Stimulated activated CD4-positive, alpha-beta T cell treated with anti-CD3 and anti-CD28 coated beads, Interleukin-12 subunit alpha, Interleukin-12 subunit beta, amount 100 ng/mL, for 24 hours (primary cell): ENCODE data around the gene PCGF2.

Source experiments
- DNase-seq, 2 experiments: peaks; one replicate each; pipeline ENCODE4 v3.0.0-alpha.2; 2020; ENCODE audit warnings: low read depth in 2 of 2

The PCGF2 gene

DNA sequence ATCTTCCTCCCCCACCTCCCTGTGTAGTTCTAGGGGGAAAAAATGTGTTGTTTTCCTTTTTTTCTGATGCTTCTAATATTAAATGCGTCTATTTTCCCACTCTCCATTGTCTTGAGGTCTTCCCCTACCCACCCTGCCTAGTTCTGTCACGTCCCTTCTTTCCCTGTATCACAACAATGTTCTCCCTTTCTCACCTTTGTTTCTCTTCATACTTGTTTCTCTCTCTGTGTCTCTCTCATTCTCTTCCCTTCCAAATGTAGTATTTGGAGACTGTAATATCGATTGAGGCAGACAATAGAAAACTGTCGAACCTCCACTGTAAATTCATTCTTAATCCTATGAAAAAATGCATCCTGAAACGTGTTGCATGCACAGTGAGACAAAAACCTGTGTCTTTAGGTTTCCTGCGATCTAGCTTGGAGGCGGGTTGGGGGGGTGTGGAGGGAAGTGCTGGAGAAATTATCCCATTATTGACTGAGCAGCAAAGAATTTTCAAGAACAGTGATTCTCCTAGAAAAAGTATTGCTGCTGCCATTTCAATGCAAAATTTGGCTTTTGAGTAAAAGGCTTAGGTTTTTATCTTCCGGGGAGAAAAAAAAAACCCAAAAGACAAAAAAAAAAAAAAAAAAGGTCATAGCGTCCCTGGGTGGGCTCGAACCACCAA, 3.1 kb upstream of the PCGF2 start:
- no peak for DNase-seq

DNA sequence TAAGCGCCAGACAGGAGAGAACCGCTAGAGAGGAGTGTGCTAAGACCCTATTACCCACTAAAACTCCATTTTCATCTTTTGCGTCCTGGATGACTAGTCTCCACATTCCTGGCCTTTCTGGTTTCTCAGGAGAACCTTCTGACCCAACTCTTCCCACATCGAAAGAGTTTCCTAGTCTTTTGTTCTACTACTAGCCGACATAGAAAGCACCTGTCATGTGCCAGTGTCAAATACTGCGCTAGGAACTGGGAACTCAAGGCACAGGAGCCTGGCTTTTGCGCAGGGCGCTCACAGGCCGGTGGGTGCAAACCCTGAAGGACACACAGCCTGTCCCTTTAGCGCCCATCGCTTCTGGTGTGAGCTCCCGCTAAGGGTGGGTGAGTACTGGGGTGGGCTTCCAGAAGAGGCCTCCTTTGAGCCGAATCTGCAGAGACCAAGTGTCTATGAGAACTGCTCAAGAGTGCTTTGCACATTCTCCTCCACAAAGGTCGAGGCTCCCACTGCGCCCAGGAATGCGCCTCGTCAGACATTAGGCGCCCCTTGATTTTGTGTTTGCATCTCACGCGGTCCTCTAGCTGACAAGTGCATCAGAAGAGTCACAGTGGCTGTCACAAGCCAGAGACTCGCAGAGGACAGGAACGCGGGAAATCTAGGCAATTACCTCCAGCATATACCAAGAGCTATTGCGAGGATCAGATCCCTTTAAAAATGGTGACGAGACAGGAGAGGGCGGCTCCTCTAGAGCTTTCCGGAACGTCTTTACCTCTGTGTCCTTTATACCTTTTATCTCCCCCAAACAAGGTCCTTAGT, 2.4 kb upstream of the PCGF2 start:
- DNase-seq: no peak

DNA sequence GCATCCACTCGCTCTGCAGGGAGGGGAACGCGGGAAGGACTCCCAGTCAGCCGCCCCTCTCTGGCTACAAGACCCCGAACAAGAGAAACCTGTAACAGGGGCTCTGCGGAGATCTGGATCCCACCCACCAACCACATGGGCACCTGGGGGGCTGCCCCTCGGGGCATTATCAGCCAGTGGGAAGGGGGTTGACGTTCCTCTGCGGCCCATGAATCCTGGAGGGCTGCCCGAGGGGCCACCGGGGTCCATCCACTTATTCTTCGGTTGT, 1.8 kb upstream of the PCGF2 start:
- DNase-seq: no peak

DNA sequence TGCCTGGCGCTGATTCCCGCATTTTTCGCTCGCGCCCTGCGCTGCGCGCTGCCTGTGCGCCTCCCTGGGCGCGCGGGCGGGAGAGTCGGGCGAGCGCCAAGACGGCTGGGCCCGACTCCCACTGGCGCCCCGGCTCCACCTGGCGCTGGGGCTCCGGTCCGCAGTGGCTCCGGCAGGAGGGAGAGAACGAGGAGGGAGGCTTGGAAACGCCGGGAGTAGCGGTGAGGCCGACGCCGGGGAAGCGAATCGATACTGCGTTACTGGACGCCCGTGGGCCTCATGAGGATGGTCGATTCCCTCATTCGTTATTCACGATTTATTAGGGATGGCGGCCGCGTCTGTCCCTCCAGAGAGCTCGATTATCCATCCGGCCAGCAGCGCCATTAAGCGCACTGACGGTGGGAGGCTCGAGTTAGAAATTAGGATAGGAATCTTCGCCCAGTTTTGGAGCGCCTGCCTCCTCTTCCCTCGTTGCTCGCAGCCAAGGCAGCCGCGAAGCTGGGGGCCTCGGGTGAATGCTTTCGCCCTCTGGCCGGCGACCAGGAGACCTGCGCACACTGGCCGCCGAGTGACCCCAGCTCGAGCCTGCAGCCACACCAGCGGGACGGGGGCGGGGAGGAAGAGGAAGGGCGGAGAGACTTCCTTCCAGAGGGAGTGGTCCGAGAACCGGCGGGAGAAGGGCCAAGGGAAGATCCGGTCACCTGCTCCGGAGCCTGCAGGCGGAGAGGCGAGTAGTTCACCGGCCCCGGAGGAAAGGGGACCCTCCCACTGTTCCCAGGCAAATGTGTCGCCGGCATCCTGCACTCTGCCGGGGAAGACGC, 1.3 kb upstream of the PCGF2 start:
- DNase-seq: no peak

DNA sequence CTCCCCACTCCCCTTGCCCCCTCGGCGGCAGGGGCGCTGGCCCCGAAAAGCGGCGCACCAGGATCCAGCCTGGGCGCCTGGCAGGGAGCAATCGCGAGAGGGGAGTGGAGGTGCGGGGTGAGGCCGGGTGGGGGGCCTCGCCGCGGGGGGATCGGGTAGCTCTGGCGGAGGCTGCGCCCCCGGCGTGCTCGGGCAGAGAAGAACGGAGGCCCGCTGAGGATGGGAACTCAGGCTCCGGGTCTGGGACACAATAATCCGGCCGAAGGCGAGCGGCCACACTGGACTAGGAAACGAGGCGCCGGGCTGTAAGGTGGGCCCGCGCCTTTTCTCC, 721 bp upstream of the PCGF2 start:
- no peak for DNase-seq

DNA sequence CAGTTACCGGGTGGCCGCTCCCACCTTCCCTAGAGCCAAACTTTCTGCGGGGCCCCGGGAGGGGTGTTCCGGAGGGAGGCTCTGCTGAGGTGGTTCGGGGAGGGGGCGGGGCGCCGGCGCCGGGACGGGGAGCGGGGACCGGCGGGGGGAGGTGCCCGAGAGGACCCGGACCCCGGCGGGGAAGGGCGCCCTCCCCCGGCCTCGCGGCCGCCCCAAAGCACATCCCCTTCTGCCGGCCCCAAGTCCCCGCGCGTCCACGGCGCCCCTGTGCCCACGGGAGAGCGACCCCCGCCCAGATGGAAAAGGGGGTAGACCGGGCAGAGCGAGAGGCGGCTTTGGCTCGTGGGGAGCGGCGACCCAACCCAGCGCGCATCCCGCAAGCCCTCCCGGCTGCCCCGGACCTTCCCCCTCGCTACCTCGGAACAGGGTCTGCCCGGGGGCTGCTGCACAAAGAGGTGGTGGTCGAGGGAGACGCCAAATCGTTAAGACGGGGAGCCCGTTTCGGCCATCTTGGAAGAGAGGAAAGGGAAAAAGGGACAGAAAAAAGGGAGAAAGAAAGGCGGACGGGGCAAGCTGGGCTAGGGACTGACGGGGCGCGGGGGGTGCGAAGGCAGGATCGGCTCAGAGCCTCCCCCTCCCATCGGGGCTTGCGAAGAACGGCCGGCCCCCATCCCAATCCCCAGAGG, 530 bp downstream of the PCGF2 start:
- no peak for DNase-seq

DNA sequence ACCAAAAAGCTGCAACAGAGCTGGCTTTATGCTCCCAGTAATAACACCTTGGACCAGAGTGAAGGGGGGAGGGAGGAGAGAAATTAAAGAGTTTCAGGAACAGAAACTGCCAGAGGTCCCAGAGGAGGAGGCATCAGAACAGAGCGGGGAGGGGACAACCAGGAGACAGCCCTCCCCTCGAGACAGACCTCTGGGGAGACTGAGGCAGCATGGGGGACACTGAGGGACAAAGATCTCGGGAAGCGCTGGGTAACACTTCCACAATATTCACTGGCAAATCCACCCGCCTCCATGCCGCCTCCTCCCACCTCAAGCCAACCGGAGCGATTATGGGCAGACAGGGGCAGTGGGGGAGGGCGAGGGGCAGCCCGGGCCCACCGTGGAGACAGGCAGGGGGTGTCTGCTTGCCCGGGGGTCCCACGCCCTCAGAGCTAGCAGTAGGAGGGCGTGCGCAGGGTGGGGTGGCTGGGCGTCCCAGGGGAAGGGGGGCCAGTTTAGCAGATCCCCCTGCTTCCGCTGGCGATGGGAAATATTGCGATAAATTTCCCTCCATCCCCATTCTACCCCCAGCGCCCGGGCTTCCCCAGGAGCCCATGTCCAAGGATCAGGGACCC, 1.2 kb downstream of the PCGF2 start:
- DNase-seq: no peak

DNA sequence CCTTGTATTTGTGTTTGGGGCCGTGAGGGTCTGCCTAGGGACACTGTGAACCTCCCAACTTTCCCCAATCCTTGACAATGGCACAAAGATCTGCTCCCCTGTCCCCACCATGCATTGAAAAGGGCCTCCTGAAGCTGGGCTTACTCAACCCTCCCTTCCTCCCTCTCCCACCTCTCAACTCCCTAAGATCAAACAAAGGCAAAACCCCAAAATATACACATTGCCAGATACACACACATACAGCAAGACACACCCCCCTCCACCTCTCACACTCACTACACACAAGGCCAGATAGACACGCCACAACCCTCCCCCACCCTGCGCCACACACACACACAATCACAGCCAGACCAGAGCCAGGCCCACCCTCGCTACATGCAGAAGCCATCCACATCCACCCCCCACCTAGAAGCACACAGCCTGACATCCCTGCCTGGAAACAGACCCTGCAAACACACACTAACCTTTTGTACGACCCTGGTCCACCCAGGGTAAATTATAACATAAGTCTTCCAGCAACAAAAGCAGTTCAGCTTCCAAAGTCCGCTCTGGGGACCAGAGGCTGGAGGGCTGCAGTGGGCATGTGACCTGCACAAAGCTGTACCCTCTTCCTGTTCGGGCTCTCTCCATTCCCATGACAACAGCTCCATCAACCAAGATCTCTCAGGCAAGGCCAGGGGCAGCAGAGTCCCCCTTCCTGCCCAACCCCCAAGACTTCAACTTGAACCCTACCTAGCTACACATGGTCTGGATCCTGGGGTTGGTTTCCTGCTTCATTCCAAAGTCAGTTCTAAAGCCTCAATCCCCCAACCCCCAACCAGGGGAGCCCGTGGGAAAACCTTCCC, 1.9 kb downstream of the PCGF2 start:
- no peak for DNase-seq

DNA sequence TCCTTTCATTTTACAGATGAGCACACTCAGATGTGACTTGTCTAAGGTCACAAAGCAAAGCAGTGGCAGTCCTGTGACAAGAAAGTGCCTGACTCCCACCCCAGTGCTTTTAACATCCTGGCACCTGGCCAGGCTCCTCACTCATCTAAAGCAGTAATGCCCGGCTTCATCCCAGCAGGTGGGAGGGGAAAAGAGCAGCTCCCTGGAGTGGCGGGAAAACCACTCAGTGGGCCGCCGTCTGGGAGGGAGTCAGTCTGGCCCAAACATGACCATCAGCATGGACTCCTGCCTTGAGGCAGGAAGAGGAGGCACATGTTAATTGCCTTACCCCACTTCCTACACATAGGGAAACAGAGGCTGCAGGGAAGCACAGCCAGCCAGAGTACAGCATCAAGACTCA, 2.6 kb downstream of the PCGF2 start:
- no peak for DNase-seq

DNA sequence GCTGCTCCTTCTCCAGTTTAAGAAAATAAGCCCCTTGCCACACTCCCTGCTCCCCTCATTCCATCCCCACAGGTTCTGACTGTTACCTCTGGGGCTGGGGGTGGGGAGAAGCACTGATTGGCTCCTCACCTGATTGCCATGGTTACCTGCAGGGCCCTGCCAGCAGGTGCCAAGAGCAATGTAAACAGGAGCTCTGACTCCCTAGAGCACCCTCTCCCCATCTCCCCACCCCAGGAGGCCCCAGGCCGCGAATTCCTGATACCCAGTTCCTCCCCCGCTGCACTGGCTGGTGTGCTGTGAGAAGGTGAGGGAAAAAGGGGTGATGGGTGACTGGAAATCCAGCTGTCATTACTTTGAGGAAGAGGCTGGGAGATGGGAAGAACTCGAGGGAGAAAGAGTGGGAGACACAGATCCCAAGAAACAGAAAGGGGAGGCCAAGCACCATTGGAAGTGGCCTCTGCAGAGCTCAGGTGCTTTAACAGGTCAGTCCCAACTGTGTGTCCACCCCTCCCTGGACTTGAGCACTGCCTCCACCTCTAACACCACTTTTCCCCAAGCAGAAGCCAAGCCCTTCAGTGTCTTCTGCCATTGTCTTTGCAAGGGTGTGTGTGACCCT, 4.5 kb downstream of the PCGF2 start:
- no peak for DNase-seq

DNA sequence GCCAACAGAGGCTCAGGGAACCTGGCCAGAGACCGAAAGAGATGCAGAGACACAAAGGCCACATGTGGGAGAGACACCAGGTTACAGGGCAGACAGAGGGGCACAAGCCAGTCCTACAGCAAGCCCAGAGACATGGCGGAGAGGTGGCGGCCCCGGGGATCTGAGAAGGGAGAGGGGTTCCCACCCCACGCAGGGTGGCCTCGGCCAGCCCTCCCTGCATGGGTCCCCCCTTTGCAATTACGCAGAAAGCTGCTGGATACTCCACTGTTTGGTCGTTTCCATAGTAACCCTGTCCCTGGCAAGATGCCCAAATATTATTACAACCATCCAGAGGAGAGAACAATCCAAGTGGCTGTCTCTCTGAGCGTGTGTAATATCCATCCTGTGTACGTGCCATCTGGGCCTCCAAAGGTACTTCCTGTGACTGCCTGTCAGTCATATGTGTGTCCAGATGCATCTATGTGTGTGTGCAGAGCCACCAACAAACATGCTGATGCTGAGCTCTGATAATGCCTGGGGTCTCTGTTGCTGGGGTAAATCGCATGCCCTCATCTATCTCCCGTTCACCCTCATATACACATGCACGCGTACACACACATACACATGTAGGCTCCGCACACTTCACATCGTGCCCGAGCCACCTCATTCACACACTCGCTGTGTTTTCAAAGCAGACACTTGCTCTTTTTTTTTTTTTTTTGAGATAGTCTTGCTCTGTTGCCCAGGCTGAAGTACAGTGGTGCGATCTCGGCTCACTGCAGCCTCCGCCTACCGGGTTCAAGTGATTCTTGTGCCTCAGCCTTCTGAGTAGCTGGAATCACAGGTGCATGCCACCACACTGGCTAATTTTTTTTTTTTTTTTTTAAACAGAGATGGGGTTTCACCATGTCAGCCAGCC, 5.5 kb downstream of the PCGF2 start:
- DNase-seq: no peak

DNA sequence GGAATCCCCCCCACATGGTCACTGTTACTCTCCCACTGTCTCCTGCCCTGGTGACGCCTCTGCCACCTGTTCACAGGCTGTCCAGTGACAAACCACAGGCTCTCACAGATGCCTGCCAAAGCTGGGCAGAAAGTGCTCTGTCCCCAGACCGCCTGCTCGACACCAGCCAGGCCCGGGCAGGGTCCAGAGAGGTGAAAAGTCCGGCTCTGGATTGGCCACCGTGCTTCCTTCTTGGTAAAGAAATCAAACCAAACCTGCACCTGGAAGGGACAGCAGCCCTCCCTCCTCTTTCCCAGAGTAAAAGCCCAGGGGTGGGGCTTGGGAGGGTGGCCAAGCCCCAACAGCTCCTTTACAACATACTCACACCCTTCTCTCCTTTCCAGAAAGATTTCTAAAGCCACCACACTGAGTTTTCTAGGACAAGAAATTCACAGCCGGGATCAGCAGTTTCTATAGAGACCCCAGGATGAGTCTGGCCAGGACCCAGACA, 6.2 kb downstream of the PCGF2 start:
- DNase-seq: no peak

DNA sequence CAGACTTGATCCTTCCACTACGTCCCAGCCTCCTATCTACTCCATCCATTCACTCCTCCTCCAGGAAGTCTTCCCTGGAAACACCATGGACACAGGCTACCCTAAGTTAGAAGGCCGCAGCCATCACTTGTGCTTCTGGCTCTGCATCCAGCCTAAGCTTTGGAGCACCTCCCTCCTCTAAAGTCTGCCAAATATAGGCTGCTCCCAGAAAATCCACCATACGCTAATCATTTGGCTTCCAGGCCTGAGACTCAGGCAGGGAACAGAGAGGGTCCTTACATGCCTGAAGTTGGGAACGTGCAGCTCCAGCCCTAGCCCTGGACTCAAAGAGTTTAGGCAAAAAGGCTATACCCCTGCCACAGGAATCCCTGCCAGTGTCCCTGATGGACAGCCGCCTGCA, 6.7 kb downstream of the PCGF2 start:
- no peak for DNase-seq

DNA sequence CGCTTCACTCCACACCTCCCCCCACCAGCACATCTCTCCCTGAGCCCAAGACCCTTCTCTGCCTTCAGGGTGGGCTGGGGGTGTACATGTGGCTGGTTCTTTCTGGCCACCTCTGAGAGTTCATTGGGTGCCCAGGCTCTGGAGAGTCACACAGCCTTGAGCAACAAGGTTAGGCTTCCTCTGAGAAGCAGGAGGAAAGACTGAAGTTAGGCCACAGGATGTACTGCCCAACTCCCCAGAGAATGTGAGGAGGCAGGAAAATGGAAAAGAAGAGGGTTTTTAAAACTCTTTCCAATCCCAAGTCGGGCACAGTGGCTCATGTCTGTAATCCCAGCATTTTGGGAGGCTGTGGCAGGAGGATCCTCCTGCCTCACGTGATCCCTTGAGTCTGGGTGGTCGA, 7.3 kb downstream of the PCGF2 start:
- no peak for DNase-seq

DNA sequence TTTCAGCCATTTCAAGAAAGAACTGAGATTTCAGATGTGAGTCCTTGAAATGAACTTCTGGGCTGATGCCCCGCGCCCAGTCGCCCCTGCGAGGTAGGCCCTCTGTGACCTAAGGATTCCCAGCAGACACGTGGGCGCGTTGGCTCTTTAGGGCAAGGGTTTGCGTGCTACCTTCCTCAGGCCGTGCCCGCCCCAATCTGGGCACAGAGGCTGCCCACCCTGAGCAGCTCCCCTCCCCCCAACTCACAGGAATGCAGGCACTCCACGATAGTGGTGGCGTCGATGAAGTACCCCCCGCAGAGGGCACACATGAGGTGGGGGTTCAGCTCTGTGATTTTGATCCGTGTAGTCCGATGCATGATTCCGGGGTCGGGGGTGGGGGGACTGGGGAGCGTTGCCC, 8.1 kb downstream of the PCGF2 start:
- DNase-seq: no peak

DNA sequence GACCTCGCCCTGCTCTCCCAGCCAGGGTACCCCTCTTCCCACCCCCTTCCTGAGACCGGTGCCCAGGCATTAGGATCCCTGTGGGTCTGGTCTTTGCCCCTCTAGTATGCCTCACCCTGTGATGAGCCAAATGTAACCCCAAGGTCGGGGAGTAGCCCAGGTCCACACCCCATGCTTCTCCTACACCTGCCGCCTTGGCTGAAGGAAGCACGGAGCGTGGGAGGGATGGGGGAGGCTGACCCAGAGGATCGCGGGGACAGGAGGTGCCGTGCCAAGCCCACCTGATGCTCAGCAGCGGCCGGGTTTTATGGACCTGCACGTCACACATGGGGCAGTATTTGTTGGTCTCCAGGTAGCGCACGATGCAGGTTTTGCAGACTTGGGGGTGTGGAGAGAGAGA, 8.8 kb downstream of the PCGF2 start:
- no peak for DNase-seq

DNA sequence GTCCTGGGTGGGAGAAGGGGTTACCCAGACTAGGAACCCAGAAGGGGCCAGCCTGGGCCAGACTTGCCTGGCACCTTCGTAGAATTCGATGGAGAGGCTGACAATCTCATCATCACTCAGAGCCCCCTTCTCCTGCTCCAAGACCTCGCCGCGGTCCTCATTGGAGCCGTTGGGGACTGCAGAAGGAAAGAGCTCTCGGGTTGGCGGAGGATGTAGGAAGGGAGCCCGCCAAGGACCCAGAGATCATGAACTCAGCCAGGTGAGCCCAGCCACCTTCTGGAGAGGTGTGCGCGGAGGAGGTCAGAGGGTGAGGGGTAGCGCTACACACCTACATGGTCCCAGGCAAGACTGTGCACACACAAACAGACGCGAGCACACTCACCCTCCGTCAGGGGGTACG, 9.4 kb downstream of the PCGF2 start:
- DNase-seq: no peak

DNA sequence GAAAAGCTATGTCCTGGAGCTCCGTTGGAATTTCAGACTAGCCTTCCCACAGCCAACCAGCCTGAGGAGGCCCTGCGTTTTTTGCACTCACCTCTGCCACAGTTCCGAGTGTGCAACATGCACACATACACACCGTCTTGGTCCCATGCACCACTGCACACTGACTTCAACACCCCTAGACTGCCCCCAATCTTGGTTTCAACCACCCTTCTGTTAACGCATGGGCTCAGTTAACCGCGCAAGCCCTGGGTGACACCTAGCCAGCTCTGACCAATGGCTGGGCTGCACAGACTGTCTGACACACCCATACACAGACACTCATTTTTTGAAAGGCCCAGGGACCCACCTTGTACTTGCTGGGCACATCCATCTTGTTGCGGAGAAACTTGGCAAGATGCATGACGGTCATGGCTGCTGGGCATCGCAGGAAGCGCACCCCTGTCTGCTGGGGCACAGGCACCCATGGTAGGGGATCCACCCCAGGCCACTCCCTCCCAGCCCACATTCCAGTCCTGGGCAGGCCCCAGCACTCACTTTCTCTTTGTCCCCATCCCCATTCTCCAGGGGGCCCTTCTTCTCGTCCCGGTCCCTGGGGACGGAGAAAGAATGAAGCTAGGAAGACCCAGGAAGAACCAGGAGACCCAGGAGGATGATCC, 10.0 kb downstream of the PCGF2 start:
- no peak for DNase-seq
